Measurements from ENCODE around the gene KIF5C. TPM values are rescaled to one million over a fixed set of nuclear protein-coding genes. Genes with fewer than 3 reads are reported as not detected.

KIF5C gene
- total RNA-seq, 4 donors from 2014 or later, result 0.75 to 3.2 (median 2.3) TPM

DNA sequence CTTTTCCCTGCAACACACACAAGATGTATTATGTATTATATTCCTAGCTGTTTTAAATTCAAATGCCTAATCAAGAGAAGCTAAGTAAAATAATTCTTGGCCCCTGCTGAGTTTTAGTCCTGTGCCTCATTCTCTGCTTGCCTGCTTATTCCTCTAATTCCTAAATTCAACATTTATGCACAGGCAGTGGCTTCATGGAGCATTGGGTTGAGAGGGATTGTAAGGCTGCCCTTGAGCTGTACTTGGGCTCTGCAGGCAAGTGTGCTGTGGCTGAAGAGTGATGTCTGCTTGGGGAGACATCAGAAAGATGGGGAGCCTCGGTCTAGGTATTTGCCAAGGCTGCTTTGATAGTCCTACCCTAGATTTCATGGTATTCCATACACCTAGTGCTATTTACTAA, 27.8 kb downstream of the KIF5C start:
- intact Hi-C loops (cut with DNase I; ENCODE audit: low total_unique reads), result no loop called here
- no peaks in the 10 kb centered on the region for H3K27me3 ChIP-seq
- no peak overlapping the region for H3K4me3 ChIP-seq
- no peak for DNase-seq
- TF ChIP-seq POLR2AphosphoS5 (IDR thresholded peaks at IDR 0.05), result no peak
- TF ChIP-seq, protein P1, sequence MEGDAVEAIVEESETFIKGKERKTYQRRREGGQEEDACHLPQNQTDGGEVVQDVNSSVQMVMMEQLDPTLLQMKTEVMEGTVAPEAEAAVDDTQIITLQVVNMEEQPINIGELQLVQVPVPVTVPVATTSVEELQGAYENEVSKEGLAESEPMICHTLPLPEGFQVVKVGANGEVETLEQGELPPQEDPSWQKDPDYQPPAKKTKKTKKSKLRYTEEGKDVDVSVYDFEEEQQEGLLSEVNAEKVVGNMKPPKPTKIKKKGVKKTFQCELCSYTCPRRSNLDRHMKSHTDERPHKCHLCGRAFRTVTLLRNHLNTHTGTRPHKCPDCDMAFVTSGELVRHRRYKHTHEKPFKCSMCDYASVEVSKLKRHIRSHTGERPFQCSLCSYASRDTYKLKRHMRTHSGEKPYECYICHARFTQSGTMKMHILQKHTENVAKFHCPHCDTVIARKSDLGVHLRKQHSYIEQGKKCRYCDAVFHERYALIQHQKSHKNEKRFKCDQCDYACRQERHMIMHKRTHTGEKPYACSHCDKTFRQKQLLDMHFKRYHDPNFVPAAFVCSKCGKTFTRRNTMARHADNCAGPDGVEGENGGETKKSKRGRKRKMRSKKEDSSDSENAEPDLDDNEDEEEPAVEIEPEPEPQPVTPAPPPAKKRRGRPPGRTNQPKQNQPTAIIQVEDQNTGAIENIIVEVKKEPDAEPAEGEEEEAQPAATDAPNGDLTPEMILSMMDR (IDR thresholded peaks at IDR 0.05), result no peak
- in situ Hi-C loops (cut with MboI; ENCODE audit: low pct_ligation_motif_present in 1 of 4, low pct_unique_long_range_greater_than_20kb in 1 of 4, low sequenced_read_pairs in 3 of 4), result no loop called here
- no peaks in the 10 kb centered on the region for H3K4me1 ChIP-seq
- no peaks in the 10 kb centered on the region for H3K36me3 ChIP-seq
- 84% methylated on average over 1 of the region's 1 CpG; no CpG with 5 or more reads in 1 of the 2 donors for WGBS, 2 donors (ENCODE audit: low coverage in 1 of 2)
- no peaks in the 10 kb centered on the region for H3K9me3 ChIP-seq
- H3K27ac ChIP-seq, result no peak overlapping the region

DNA sequence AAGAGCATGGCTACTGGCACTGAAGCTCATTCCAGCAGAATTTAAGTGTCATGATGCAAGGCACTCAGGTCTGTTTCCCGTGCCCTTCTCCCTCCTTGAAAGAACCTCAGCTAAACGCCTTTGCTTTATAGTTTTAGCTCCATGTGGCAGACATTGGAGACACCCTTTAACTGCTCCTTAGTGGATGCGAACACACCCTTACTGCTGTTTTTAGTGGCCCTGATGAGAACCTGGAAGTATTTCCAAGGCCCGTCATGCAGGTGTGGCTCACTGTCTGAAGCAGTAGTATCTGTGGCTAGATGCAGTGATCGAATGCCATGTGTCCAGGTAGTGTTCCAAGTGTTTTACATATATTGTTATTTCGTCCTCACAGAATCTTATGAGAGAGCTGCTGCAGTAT, 28.3 kb downstream of the KIF5C start:
- in situ Hi-C loops (cut with MboI; ENCODE audit: low pct_ligation_motif_present in 1 of 4, low pct_unique_long_range_greater_than_20kb in 1 of 4, low sequenced_read_pairs in 3 of 4) (no loop called here), intact Hi-C loops (cut with DNase I; ENCODE audit: low total_unique reads) (no loop called here)
- Histone ChIP-seq H3K36me3 (no peaks in the 10 kb centered on the region), H3K4me3 (no peak overlapping the region), H3K27ac (no peak overlapping the region), H3K9me3 (no peaks in the 10 kb centered on the region), H3K27me3 (no peaks in the 10 kb centered on the region), H3K4me1 (no peaks in the 10 kb centered on the region)
- TF ChIP-seq, protein P1 (IDR thresholded peaks at IDR 0.05), result no peak
- TF ChIP-seq POLR2AphosphoS5 (IDR thresholded peaks at IDR 0.05) (no peak), EP300 (IDR thresholded peaks at IDR 0.05; ENCODE audit: low read depth) (no peak), POLR2A (IDR thresholded peaks at IDR 0.05) (no peak)
- 72% methylated on average over 6 of the region's 6 CpGs; no CpG with 5 or more reads in 1 of the 2 donors for WGBS, 2 donors (ENCODE audit: low coverage in 1 of 2)
- DNase-seq, result no peak

DNA sequence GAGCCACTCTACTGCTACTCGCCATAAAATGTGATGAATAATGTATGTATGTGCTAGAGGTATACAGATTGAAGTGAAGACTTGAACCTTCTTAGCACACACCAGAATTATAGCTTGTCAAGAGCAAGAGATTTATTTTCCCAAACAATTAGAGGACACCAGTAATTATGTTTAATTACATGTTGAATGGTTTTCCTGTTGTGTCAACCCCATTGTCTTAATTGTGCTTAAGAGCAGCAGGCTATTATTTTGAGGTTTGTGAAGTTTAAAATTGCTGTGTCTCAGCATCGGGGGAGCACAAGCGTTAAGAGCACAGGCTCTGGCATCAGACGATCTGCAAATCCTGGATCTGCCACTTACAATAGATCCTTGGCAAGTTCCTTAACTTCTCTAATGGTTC, 29.0 kb downstream of the KIF5C start:
- Histone ChIP-seq H3K27ac (no peak overlapping the region), H3K36me3 (no peaks in the 10 kb centered on the region), H3K9me3 (no peaks in the 10 kb centered on the region), H3K4me3 (no peak overlapping the region), H3K4me1 (no peaks in the 10 kb centered on the region), H3K27me3 (no peaks in the 10 kb centered on the region)
- WGBS, 2 donors (ENCODE audit: low coverage in 1 of 2), result 82 to 85% methylated on average over 1 to 4 of the region's 4 CpGs
- intact Hi-C loops (cut with DNase I; ENCODE audit: low total_unique reads), result no loop called here
- TF ChIP-seq POLR2A (IDR thresholded peaks at IDR 0.05), result no peak
- no peak for TF ChIP-seq POLR2AphosphoS5 (IDR thresholded peaks at IDR 0.05)
- no peak for TF ChIP-seq EP300 (IDR thresholded peaks at IDR 0.05; ENCODE audit: low read depth)
- TF ChIP-seq, protein P1 (IDR thresholded peaks at IDR 0.05), result no peak
- no peak for DNase-seq
- in situ Hi-C loops (cut with MboI; ENCODE audit: low pct_ligation_motif_present in 1 of 4, low pct_unique_long_range_greater_than_20kb in 1 of 4, low sequenced_read_pairs in 3 of 4), result no loop called here

DNA sequence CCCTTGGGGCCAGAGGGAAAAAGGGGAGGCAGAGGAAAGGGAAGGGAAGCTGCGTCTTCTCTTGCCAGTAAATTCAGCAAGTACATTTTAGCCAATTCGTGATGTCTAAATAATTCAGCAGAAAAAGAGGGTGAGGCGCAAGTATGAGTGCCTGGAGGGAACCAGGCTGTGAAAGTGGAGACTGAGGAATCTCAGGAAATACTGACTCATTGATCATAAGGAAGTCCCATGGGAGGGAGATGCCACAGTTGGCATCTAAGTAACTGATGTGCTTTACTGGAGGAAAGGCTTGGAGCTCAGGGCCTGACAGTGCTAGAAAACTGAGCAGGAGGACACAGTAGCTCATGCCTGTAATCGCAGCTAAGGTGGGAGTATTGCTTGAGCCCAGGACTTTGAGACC, 31.1 kb downstream of the KIF5C start:
- TF ChIP-seq POLR2A (IDR thresholded peaks at IDR 0.05) (no peak), EP300 (IDR thresholded peaks at IDR 0.05; ENCODE audit: low read depth) (no peak), POLR2AphosphoS5 (IDR thresholded peaks at IDR 0.05) (no peak)
- TF ChIP-seq, protein P1 (IDR thresholded peaks at IDR 0.05), result no peak
- Histone ChIP-seq H3K4me1 (no peaks in the 10 kb centered on the region), H3K36me3 (no peaks in the 10 kb centered on the region), H3K27ac (no peak overlapping the region), H3K4me3 (no peak overlapping the region), H3K9me3 (no peaks in the 10 kb centered on the region), H3K27me3 (no peaks in the 10 kb centered on the region)
- 93 to 100% methylated on average over 2 to 4 of the region's 4 CpGs for WGBS, 2 donors (ENCODE audit: low coverage in 1 of 2)
- DNase-seq, result no peak
- in situ Hi-C loops (cut with MboI; ENCODE audit: low pct_ligation_motif_present in 1 of 4, low pct_unique_long_range_greater_than_20kb in 1 of 4, low sequenced_read_pairs in 3 of 4), result no loop called here
- intact Hi-C loops (cut with DNase I; ENCODE audit: low total_unique reads), result no loop called here
